CD4-positive, alpha-beta T cell treated with Interleukin-15 for 1 hour (primary cell): ENCODE results near the gene DAB1.

Experiments
- DNase-seq: peaks from one replicate; pipeline ENCODE4 v3.0.0-alpha.2; 2020

Gene DAB1

DNA sequence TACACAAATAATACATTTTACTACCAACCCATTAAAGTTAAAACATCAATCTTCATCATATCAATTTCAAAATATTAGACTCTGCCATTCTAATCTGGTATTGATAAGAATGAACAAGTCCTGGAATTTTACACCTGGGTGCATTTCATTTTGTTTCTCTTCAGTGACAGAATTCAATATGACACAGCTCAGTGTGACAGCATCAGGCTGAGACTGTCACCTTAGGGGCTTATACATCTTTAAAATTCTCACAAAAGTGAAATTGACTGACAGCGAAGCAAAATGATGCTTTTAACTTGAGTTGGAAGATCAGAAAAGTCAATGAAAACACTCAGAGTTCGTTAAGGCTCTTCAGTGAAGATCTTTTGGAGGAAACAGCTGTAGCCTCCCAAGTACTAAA lies 213.0 kb downstream of the DAB1 start:
- DNase-seq, result no peak

DNA sequence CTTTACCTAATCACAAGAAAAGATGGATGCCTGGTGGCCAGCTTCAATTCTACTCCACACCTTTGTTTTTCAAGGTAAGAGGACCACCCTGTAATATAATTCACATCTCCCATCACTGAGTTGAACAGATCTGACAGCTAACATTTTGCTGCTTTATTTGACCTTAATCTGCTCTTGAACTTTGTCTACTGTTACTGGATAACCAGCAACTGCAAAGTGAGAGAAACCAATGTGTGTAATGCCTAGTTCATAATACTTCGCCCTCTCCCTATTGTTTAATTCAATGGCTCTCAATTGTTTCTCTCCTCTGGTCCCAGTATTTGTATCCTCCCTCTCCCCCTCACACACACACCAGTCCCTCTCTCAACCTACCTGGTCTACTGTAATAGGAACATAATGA lies 214.4 kb downstream of the DAB1 start:
- no peak for DNase-seq

DNA sequence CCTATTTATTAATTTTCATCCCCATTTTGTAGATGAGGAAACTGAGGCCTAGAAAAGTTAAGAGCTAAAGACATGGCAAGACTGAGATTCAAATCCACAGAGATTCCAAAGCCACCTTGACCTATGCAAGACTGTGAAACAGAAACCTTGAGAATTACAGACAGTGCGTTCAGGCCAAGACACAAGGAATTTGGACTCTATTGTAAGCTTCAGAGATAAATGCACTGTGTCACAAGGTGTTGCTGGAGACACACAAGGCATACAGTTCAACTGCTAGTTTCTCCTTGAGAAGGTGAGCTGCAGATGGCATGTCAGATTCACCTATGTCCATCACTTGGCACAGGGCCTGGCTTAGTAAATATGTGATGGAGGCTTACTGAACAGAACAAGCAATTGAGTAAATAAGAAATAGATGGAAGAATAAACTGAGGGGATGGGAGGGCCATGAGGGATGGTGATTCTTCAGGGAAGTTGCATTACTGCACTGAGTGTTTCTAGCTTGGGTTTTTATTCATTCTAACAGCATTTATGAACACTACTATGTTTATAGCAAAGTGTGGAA lies 215.0 kb downstream of the DAB1 start:
- DNase-seq, result no peak

DNA sequence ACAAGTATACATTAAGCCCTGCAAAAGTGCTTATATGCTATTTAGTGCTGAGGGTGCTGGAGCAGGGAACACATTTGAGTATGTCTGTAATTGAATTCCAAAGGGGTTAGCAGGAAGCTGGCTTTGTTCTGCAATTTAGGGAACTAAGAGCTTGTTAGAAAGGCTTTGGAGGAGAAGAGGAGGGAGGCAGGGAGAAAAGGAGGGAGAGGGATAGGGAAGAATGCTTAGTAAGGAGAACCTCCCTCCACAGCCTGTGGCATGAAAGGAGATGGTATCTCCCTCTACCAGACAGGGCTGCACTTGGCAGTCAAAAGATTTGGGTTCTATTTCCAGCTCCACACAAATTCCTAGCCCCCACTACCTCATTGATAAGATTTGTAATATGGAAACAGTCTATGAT lies 217.8 kb downstream of the DAB1 start:
- DNase-seq, result no peak

DNA sequence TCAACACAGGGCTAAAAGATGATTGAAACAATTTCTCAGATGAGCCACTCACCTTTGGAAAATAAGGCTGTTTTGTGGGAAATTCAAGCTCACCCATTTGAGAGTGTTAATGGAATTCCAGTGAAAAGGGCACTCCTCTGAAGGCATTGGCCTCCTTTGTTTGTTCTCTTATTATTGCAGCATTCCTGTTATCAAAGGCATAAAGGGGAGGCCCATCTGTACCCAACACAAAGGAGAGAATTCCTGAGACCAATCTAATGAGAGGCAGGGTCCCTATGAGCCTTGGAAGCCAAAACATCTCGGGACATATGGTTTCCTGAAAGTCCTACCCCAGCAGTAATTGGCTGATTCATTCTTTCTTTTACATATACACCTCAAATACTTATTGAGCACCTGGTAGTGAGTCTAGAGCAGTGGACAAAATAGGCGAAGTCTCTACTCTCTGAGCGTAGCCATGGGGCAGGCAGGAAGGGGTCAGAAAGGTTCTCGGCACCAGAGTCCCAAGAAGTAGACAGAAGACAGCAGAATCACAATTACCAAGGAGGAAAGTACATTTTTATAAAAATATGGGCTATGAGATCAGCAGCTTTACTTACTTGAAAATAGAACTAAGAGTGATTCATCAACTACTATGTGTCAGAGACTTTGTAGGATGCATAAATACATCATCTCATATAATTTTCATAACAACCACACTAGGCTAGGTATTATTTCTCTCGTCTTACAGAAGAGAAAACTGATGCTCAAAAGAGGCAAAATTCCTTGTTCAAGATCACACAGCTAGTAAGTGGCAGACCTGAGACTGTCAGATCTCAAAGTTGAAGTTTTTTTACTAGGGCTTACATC lies 218.7 kb downstream of the DAB1 start:
- no peak for DNase-seq

DNA sequence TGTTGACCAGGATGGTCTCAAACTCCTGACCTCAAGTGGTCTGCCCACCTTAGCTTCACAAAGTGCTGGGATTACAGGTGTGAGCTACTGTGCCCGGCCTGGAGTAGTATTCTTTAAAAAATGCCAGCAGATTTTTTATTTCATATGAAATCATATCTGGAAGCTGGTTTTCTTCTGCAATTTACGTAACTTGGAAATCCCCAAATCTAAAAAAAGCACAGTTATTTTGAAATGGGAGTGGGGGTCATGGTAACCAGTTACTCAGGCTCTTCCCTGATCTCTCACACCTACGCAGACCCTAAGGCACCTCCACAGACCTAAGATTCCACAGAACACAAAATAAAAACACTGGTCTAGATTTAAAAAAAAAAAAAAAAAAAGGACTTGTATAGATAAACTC lies 219.8 kb downstream of the DAB1 start:
- no peak for DNase-seq

DNA sequence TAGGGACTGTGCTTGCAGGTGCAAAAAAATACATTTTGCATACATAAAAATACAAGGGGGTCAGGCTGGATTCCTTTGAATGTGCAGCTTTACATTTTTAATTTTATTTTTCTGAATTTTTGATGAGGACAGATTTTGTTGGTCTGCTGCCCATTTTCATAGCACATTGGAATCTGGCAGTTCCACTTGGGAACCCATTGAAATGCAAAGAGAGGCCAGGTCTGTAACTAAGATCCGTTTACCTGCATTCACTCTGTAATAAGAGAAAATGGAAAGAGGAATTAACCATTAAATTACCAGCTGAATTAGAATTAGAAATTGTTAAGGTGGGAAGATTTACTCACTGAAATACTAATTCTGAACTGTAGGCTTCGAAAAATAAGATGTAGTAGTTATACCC lies 221.6 kb downstream of the DAB1 start:
- no peak for DNase-seq

DNA sequence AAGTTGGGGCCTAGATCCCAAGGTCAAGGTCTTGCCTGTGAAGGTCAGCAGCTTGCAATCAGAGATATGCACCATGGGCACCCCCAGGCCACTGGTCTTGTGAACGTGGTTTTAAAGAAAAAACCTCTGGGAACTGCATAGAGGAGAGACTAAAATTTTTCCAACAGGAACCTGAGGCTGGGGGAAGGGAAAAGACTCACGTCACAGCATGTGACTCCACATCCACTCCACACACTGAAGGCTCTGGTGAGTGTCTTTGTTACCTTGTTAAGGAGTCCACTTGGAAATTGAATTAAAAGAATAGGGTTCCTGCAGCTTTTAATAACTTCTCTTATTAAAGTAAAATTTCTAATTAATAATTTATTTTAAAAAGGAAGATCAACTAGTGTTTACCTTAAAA lies 224.9 kb downstream of the DAB1 start:
- DNase-seq, result no peak

DNA sequence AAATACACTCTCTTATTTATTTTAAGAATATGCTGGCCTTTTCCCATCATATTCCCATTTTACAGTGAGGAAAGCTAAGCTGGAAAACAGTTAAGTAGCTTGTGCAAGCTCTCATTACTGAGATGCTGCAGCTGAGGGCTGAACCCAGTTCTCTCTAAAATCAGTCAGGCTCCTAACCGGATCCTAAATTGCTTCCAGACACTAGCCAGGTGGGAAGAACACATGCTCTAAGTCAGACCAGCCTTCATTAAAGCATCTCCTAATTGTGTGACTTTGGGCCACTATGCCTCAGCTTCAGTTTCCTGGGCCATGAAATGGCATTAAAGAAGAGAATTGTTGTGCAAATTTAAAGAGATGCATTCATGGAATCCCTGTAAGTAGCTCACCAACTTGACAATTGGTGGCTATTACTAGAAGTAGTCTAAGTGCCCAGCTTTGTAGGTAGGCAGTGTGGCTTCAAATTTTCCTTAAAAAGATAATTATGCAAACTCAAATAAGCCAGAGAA lies 228.4 kb downstream of the DAB1 start:
- no peak for DNase-seq

DNA sequence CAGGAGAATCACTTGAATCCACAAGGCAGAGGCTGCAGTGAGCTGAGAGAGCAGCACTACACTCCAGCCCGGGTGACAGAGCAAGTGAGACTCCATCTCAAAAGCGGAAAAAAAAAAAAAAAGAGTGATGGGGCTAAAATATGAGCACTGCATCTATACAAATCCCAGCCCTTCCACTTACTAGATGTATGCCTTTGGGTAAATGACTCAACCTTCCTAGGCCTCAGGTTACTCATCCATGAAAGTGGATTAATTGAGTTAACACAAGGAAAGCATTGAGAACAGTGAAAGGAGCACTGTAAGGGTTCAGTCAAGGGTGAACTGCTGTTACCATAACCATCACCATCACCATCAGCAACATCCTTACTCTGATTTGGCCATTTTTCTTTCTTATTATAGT lies 231.6 kb downstream of the DAB1 start:
- DNase-seq, result no peak

DNA sequence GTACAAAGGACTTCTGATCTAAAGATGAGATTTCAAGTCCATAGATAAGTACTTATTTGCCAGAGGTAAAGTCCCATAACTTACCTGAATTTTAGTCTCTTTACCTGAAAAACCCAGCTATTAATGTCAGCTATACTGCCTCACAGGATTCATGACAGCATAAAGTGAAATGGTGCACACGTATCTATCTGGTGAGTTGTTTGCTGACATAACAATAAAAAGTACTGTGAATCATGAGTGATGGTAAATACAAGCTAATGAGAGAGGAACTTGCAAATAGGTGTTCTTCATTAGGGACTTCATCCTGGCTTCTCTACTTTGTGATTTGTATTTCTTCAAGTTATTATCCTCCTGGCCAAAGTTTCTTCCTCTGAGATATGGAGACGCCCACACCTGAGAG lies 233.0 kb downstream of the DAB1 start:
- no peak for DNase-seq

DNA sequence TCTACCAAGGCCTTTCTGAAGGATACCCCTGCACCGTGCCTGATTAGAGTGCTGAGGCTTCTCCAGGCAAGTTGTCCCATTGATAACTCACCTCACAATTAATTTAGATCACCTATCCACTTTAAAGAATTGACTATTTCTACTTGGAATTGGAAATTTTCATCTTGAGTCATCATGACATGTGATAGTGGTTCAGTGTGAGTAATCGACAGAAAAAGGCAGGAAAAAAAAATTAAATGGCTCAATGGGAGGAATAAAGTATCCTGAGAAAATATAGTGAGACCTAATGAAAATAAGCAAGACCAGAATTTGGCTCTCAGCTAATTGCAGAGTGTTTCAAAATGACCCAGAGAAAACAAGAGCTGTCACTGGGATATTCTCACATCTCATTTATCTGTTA lies 235.7 kb downstream of the DAB1 start:
- no peak for DNase-seq

DNA sequence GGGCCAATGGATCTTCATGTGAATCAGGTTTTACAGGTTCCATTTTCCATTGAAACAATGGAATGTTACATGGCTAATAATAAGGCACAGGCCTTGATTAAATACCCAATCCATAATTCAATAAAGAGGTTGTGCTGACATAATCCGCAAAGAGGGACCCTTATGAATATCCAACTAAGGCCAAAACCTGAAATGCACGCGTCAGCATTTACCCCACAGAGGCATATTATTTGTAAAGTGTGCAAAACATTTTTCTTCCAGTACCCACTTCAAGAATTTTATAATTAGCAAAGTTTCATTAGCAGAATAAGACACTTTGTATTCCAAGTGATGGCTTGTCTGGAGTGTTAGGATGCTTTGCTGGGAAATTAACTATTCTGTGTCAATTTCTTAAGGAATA lies 237.4 kb downstream of the DAB1 start:
- no peak for DNase-seq

DNA sequence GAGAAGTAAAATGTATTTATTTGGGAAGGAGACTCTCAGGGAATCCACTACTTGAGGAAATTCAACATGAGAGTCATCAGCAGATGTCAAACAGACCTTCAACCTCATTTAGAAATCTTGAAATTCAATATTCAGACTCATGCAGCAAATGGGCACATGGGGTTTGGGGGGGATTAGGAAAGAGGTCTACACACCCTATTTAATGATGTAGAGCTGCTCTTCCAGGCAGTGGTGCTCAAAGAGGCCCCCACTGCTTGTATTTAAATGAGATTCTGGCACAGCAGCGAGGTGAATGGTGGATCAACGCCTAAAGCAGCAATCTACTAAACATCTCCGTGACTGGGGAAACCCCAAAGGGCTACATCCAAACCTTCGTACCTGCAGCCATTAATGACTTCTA lies 244.9 kb downstream of the DAB1 start:
- no peak for DNase-seq

DNA sequence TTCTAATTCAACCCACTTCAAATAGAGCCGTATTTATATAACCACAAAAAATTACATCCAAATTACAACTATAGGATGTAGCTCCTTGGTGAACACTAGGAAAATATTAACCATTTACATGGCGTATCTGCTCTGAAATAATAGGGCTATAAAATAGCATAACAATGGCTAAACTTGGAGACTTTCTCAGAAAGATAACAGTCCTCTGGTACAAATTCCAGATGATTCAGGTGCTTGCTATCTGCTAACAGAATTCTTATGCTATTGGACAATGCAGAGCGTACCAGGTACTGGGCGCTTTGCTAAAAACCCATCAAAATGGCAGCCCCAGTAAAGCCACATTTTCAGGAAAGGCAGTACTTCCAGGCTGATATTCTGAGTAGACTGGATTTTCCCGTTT lies 248.4 kb downstream of the DAB1 start:
- no peak for DNase-seq

DNA sequence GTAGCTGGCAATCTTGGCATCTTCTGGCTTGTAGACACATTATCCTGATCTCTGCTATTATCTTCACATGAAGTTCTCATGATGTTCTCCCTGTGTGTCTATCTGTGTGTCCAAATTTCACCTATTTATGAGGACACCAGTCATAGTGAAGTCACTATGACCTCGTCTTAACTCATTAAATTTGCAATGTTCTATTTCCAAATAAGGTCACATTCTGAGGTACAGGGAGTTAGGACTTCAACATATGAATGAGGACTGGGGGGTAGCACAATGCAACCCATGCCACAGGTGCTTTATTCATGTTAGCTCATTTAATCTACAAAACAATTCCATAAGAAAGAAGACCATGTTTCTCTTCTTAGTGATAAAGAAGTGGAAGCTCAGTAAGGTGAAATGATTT lies 251.8 kb downstream of the DAB1 start:
- DNase-seq, result no peak

DNA sequence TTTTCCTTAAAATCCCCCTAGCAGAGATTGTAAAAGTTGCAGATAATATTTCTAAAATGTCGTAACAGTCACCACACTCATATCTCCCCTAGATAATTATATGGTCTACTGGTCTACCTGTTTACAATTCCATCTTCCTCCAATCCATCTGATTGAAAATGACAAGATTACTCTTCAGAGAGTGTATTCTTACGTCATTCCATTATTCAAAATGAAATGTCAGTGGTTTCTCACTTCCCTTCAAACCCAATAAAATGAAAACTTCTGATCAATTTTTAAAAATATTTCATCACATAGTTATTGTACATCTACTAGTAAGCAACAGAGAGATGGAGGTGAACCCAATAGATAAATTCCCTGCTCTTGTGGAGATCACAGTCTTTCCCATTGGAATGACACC lies 255.9 kb downstream of the DAB1 start:
- DNase-seq, result no peak

DNA sequence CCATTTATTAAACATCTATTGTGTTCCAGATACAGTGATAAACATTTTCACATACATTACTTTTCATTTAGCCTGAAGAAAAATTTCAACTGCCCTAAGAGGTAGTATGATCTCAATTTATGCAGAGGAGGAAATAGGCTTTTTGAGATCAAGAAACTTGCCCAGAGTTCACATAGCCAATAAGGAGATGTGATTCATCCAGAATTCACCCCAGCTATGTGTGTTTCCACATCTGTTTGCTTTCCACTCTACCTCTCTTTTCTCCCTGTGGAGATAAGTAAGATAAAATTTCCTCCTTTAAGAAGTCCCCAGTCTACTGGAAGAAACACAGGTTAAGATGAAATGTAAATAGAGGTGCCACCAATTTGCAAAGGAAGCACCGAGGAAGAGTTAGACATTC lies 258.3 kb downstream of the DAB1 start:
- DNase-seq, result no peak

DNA sequence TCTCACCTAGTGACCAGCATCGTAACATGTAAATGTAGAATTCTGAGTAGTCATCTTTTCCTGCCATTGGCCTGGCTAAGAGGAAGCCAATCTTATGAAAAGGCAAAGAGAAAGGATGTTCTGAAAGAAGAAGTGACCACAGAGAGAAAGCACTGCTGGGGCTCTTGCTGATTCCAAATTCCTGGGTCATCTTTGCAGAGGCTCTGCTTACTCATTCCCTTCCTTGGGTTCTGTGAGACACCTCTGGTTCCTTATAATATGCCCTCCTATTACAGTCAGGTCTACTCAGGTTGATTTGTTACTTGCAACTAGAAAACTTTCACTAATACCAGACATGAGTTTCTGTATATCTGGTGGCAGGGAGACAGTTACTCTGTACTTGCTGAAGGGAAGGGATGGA lies 259.3 kb downstream of the DAB1 start:
- no peak for DNase-seq

DNA sequence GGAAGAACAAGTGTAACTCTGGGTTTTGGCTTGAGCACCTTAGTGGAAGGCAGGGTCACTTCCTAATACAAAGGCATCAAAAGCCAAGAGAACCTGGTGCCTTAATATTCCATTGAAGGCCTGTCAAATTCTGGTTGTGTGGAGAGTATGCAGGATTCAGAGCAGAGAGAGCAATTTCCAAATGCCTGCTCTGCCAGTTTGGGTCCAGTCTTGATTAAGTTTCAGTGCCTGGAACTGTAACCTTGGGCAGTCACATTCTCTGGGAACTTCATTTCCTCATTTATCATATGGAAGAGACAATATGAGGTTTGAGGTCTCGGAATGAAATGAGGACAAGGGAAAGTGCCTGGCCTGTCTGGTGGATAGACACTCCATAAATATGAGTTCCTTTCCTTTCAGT lies 260.1 kb downstream of the DAB1 start:
- no peak for DNase-seq

DNA sequence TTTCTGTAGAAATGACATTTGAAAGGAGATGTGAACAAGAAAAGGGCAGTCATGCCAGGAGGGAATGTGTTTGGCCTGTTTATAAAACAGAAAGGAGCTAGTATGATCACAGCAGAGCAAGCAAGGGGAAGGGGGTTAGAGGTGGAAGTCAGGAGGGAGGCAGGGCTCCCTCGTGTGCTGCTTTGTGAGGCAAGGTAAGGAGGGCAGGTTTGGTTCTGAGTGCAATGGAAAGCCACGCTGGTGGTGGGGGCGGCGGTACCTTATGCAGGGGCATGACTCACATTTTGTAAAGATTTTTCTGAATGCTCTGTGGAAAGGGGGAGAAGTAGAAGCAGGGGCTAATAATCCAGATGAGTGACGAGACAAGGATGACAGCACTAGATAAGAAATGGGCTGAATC lies 260.5 kb downstream of the DAB1 start:
- DNase-seq, result no peak

DNA sequence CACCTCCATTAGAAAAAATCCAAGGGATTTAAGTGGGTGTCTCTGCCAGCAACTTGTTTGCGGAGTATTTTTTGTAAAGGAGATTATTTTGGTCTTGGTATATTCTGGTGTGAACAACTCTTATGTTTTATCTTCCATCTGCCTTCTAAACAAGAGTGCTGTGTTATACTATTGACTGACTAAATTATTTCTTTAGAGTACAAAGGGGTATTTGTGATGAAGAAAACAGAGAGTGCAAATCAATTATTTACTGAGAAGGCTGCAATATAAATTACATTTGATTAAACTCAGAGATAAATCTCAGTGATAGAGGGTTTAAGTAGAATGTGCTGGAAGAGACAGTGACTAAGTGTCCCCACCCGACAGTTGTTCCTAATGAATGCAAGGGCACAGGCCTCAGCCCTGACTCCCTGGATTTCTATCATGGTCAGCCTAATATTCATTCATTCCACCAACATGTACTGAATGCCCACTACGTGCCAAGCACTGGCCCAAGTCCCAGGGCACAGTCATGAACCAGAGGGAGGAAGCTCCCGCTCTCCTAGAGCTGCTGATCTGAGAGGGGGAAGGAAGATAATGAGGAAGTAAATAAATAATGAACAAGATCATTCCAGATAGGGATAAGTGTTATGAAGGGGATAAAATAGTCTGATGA lies 261.1 kb downstream of the DAB1 start:
- DNase-seq, result no peak

DNA sequence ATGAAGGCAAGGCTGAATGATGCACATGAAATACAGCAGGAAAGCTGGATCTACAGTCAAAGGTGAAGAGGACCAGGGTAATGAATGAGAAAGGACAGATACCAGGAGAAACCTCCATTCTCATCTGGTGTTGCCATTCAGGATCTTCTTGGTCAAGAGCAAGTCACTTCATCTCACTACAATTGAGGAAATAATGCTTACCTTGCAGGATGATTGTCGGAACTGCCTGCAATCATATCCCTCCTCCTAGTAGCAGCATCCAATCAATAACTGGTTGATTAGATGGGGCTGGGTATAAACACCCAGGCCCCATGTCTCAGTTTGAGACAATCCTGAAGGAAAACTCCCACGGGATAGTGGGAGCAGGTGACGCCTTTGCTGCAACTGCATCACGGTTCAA lies 263.3 kb downstream of the DAB1 start:
- no peak for DNase-seq

DNA sequence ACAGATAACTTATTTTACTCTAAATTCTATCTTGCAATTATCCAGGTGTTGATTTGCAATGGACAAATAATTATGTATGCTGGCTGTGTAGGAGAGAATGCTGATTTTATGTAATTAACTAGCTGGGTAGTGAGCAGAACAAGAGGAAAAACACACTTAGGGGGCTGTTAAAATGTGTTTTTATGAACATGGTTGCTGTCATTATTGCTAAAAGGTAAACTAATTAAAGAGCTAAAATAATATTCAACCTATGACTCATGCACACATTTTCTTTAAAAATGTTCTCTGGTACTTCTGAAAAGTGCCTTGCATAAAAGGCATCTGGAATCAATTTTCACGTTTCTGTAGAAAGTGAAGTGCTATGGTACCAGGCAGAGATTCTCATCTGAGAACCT lies 265.3 kb downstream of the DAB1 start:
- no peak for DNase-seq
